HG02588 (cell line): ENCODE measurements around the gene COA5.

Source experiments
- ATAC-seq: cut with Tn5 transposase; IDR thresholded peaks from one replicate; pipeline ENCODE4 v1.9.1; 2021; ENCODE audit warnings: mild to moderate bottlenecking, moderate library complexity; ENCODE audit not compliant: unreplicated experiment

The COA5 gene, protein sequence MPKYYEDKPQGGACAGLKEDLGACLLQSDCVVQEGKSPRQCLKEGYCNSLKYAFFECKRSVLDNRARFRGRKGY

GRCh38 chr2:98608116-98608961 is at the start of gene COA5, which contains the start of gene UNC50:
Gene COA5, minus strand, starts transcription at chr2:98608512. Its CDS starts 107 bp downstream, at chr2:98608405.
Gene UNC50, plus strand, starts transcription at chr2:98608589. Its CDS starts 1,171 bp downstream, at chr2:98609760.
- ATAC-seq, result peak; percentile 92

DNA sequence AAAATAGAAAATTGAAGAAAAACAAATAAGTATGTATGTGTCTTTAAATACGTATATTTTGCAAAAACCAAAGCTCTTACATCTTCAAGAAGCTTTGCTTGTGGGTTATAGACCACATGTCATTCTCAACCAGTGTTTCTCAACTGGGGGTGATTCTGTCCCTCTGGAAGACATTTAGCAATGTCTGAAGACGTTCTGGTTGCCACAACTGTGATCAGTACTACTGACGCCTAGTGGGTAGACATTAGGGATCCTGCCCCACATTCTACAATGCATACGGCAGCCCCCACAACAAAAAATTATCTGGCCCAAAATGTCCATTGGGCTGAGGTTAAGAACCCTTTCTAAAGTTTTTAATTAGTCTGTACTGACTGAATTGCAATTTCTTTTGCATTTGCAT is 48.5 kb upstream of the COA5 start:
- ATAC-seq, result no peak

DNA sequence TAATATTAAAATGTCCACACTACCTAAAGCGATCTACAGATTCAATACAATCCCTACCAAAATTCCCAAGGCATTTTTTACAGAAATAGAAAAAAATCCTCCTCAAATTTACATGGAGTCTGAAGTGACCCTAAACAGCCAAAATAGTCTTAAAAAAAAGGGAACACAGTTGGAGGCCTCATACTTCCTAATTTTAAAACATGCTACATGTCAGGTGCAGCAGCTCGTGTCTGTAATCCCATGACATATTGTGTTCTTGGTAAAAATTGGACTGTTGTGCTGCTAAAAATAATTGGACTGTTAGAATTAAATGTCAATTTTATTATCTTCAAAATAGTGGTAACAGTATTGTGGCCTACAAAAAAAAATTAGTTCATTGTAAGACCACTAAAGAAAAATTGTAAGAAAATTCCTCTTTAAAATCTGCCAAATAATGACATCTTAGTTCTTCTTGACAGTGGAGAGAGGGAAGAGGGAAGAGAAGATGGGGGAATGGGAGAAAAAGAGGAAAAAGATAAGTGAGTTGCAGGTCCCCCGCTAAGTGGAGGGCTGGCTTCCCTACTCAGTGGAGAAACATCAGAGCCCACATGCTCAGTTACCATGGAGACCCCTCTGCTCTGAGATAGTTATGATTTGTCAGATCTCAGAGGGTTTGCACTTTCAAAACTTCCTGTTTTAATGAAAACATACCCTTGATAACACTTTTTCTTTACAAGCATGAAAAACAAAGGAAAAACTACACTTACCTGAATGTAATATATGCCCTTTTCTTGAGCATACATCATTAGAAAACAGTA is 46.6 kb upstream of the COA5 start:
- ATAC-seq, result no peak

DNA sequence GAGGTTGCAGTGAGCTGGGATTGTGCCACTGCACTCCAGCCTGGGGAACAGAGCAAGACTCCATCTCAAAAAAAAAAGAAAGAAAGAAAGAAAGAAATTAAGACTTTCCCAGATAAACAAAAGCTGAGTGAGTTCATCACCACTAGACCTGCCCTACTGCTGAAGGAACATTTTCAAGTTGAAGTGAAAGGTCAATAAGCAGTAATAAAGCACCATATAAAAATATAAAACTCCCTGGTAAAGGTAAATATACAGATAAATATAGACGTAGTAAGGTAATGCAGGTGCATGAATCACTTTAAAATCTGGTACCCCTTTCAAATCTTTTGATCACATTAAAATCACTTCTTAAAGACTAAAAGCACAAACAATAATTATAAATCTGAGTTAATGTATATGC is 42.7 kb upstream of the COA5 start:
- ATAC-seq, result no peak

GRCh38 chr2:98649992-98650375 is 41.7 kb upstream of the COA5 start:
- ATAC-seq, result no peak

GRCh38 chr2:98649135-98649991 is 41.1 kb upstream of the COA5 start:
- no peak for ATAC-seq

DNA sequence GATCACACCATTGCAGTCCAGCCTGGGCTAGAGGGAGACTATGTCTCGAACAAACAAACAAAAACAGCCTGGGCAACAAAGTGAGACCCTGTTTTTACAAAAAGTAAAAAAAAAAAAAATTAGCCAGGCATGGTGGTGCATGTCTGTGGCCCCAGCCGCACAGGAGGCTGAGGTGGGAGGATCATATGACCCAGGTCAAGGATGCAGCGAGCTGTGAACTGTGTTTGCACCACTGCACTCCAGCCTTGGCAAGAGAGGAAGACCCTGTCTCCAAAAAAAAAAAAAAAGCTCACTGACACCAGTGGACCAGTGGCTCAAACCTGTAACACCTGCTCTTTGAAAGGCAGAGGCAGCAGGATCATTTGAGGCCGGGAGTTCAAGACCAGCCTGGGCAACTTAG is 40.1 kb upstream of the COA5 start:
- ATAC-seq, result no peak

DNA sequence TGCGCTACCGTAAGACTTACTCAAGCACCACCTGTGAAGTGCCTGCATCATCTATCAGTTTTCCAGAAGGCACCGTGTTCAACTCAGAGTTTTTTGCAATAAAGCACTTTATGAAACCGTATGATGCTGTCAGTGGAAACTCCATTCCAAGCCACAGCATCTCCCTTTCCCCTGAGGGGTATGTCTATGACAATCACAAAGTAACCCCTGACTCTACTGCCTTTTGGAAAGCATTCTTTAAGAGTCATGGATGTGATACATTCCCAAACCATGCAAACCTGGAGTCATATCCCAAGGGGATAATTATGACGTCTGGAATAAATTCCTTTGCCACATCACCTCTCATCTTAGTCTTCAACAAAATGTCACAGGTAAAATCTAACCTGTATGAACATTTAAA is 39.3 kb upstream of the COA5 start:
- ATAC-seq, result no peak

- ATAC-seq, result no peak
These were observed 35.3 kb upstream of the COA5 start for GRCh38 chr2:98643496-98644100.

GRCh38 chr2:98637401-98638147 is 29.3 kb upstream of the COA5 start:
- no peak for ATAC-seq

DNA sequence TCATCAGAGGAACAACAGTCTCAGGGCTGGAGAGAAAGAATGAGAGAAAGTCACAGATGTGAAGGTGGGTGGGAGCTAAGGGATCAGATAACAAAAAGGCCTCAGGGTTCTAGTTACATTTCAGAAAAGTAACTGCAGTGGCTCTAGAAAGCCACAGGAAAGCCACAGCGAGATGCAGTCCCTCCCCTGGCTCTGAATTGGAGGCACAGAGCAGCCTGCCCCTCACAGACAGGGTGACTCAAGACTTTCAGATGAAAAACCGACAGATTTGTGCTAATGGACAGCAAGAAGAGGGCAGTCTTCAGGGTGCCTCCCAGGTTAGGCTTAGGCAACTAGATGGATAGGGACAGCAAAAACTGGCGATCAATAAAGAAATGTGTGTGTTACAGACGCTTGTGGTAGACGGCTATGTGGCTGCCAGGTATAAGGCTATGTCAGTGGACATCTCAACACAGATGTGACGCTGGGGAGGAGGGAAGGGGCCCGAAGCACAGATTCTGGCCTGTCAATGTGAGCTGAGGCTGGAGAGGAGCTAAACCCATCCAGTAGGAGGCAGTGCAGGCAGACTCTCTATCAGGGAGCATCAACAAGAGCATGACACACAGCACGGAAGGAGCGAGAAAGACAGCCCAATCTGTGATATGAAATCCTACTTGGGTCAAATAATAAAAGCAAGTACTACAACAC is 26.2 kb upstream of the COA5 start:
- no peak for ATAC-seq

GRCh38 chr2:98632351-98632750 is 24.0 kb upstream of the COA5 start:
- ATAC-seq, result no peak

- ATAC-seq, result no peak
These were observed 15.3 kb upstream of the COA5 start for GRCh38 chr2:98623657-98624056.

DNA sequence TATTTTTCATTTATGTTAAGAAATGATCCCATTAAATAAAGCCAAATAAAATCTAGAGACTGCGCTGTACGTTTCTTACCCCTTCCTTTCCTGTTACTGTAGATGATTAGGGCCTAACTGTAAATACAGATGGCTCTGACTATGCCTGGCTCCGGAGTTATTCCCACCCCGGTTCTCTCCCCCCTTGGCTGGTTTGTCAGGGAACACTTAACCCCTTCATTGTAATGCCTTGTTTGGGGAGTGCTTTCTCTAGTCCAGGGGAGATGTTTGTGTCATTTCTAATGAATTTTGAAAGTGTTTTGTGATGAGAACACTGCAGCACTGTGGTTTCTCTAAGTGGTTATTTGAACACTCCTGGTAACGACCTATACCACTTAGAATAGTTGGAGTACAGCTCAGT is 8.8 kb upstream of the COA5 start:
- no peak for ATAC-seq

DNA sequence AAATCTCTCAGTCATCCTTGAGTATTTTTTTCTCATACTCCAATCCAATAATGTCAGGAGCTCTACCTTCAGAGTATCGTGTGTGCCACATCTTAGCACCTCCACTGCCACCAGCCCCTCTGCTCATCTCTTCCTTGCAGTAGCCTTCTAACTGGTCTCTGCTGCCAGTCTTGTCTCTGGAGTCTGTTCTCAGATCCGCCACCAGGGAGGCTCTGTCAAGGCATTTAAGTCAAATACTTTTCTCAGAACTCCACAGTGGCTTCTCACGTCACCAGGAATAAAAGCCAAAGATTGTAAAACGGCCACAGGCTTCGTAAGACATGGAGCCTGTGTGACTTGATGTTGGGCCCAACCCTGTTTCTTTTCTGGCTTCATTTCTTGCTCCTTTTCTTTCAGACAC is 7.2 kb upstream of the COA5 start:
- no peak for ATAC-seq

DNA sequence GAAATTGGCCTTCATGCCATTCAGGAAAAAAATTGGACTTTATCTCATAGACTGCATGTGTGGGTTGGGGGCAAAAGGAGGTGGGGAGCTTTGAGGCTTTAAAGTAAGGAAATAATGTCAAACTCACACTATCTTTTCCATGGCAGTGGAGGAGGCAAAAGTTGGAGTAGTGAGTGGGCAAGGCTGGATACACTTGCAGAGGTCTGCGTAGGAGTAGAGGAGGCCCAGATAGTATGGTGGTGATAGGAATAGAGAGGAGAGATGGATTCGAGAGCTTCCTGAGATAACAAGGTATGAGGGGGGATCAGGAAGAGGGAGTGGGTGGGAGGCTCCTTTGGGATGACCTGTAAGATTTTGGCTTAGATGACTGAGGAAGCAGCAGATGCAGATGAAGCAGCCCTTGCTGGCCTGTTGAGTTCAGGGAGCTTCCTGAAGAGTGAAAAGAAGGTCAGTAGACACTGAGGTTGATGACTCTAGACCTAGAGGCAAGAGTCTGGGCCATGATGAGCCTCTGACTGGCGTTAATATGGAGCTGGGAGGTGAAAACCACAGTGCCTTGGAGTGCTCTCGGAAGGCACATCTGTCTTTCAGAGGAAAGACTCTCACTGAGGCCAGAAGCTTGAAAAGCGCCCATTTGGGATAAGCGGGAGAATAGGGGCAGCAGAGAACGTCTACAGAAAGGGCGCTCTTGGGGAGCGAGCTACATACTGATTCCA is 5.9 kb upstream of the COA5 start:
- no peak for ATAC-seq

GRCh38 chr2:98608962-98609604 is 771 bp upstream of the COA5 start:
- peak; percentile 13 for ATAC-seq

- ATAC-seq, result no peak
These were observed 584 bp downstream of the COA5 start for GRCh38 chr2:98607741-98608115.
